Esophagus squamous epithelium (tissue), 5 donors: ENCODE measurements around the gene SPON1. TPM values are rescaled to one million over a fixed set of nuclear protein-coding genes. Genes with fewer than 3 reads are reported as not detected.

Experiments
- DNase-seq: peaks from one replicate; lab custom pipeline; 2025; lab: John Stamatoyannopoulos, UW
- H3K27ac ChIP-seq, 4 donors: fragments of 200-600 bp; sonication (generic); one replicate each; pipeline ENCODE4 v1.5.1; 2016 to 2019; ENCODE audit warnings: mild to moderate bottlenecking in 1 of 4
- H3K27me3 ChIP-seq, 4 donors: fragments of 200-600 bp; sonication (generic); 1 replicate in 3 of 4; 2 replicates in 1 of 4; pipeline versions ENCODE4 v1.5.1 to v1.6.0; 2017 to 2021; ENCODE audit warnings: antibody characterized with exemption in 1 of 4
- H3K36me3 ChIP-seq, 3 donors: fragments of 200-600 bp; sonication (generic); one replicate each; pipeline ENCODE4 v1.5.1; 2016 to 2019
- H3K4me1 ChIP-seq, 3 donors: fragments of 200-600 bp; sonication (generic); one replicate each; pipeline ENCODE4 v1.5.1; 2017 to 2019
- H3K4me3 ChIP-seq, 4 donors: fragments of 200-600 bp; sonication (generic); 1 replicate in 3 of 4; 2 replicates in 1 of 4; pipeline ENCODE4 v1.5.1; 2016 to 2019; ENCODE audit warnings: mild to moderate bottlenecking in 2 of 4, moderate library complexity in 1 of 4
- H3K9me3 ChIP-seq, 3 donors: fragments of 200-600 bp; sonication (generic); one replicate each; pipeline ENCODE4 v1.5.1; 2016 to 2019
- POLR2A ChIP-seq, 4 donors: fragments of 450-650 bp; IDR thresholded peaks; one replicate each; pipeline ENCODE4 v1.6.1; 2017; ENCODE audit warnings: antibody characterized with exemption in 4 of 4, mild to moderate bottlenecking in 4 of 4, moderate library complexity in 3 of 4
- WGBS, 2 donors: methylation state at CpG; one replicate each; pipeline ENCODE4 v1.1.5; 2018; 5-methylcytosine and 5-hydroxymethylcytosine counted together
- intact Hi-C: fragments of 100-400 bp; cut with DNase I; formaldehyde crosslinking; loops from one replicate; pipeline ENCODE4 v1.15.0; 2022
- total RNA-seq, 4 donors: library from RNA; depleted of rRNA; stranded (reverse); fragments of >200 nt; gene quantifications; one replicate each; pipeline ENCODE4 v1.1.0, GENCODE V29; 2016
- TF ChIP-seq, protein P1 (sequence below), 6 experiments: fragments of 450-650 bp in 4 of 6; fragments of 200-600 bp in 2 of 6; sonication (generic) in 2 of 6; IDR thresholded peaks; one replicate each; pipeline ENCODE4 v1.5.1; 2016 to 2019; ENCODE audit warnings: antibody characterized with exemption in 6 of 6, mild to moderate bottlenecking in 4 of 6, moderate library complexity in 4 of 6
- donor health status: DM: yes; HTN: yes; CAD: no.

The SPON1 gene
- total RNA-seq, 4 donors from 2014 or later: 1.6 to 44.4 (median 6.5) TPM

DNA sequence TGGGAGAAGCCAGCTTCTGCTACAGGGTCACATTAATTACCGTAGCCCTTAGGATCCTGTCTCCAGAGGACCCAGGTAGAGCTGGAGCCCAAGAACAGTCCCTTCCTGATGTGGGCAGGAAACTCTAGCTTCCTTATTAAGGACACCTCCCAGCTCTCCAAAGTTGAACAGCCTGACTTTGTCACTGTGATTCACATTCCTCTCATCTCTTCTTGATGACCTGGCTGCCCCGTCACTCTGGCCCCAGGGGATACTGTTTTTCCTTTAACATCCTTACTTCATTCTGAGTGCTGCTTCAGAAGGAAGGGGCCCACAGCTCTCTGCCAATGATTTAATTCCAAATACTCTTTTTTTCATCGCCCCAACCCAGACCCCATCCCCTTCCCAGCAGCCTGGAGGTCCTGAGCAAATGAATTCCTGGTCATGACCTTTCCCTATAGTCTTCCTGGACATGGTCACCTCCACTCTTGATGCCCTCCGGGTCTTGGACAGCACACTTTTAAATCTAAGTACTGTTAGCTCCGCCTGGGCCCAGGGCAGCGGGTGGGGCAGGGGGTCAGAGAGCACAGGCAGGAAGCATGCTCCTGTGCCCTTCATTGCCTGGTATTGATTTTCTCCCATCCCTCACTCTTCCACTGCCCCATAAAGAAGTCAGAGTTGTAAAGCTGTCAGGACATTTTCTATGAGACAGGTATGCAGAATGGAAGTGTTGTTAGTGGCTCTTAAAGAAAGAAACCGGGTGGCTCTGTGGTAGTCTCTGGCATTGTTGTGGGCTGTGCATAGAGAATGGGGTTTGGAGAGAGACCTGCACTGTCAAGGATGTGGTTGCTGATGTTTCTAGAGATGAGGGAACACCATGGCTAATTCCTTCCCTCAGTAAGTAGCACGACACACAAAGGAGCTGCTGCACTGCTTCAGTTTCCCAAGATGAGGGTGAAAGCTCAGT lies 22.3 kb upstream of the SPON1 start:
- Histone ChIP-seq H3K9me3 (no peaks in the 10 kb centered on the region), H3K4me3 (no peak overlapping the region), H3K27me3 (peaks cover 0 to 5% (median 0%) of the 10 kb centered on the region in 4 donors), H3K36me3 (no peaks in the 10 kb centered on the region), H3K27ac (no peak overlapping the region), H3K4me1 (peaks cover 0 to 18% (median 3%) of the 10 kb centered on the region in 3 donors)
- 67 to 74% methylated on average over 8 of the region's 8 CpGs for WGBS, 2 donors
- intact Hi-C loops: no loop called here
- DNase-seq: no peak
- TF ChIP-seq, protein P1, sequence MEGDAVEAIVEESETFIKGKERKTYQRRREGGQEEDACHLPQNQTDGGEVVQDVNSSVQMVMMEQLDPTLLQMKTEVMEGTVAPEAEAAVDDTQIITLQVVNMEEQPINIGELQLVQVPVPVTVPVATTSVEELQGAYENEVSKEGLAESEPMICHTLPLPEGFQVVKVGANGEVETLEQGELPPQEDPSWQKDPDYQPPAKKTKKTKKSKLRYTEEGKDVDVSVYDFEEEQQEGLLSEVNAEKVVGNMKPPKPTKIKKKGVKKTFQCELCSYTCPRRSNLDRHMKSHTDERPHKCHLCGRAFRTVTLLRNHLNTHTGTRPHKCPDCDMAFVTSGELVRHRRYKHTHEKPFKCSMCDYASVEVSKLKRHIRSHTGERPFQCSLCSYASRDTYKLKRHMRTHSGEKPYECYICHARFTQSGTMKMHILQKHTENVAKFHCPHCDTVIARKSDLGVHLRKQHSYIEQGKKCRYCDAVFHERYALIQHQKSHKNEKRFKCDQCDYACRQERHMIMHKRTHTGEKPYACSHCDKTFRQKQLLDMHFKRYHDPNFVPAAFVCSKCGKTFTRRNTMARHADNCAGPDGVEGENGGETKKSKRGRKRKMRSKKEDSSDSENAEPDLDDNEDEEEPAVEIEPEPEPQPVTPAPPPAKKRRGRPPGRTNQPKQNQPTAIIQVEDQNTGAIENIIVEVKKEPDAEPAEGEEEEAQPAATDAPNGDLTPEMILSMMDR (IDR thresholded peaks at IDR 0.05): no peak
- TF ChIP-seq POLR2A (IDR thresholded peaks at IDR 0.05): no peak

DNA sequence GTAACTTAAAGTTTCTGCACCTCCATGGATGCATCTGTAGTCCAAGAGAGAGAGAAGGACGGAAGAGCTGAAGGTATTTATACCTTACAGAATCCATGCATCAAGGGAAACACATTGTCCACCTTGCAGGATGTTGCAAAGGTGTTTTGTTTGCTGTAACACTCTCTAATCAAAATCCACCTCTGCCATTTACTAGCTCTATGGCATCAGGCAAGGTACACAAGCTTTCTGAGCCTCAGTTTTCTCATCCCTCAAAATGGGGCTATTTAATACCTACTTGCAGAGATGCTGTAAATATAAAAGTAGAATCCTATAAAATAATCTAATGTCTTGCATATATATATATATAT lies 21.6 kb upstream of the SPON1 start:
- Histone ChIP-seq H3K4me1 (peaks cover 0 to 18% (median 3%) of the 10 kb centered on the region in 3 donors), H3K27ac (no peak overlapping the region), H3K27me3 (peaks cover 0 to 5% (median 0%) of the 10 kb centered on the region in 4 donors), H3K36me3 (no peaks in the 10 kb centered on the region), H3K4me3 (no peak overlapping the region), H3K9me3 (no peaks in the 10 kb centered on the region)
- WGBS, 2 donors: 67 to 100% methylated on average over 1 of the region's 1 CpG
- TF ChIP-seq, protein P1 (IDR thresholded peaks at IDR 0.05): no peak
- TF ChIP-seq POLR2A (IDR thresholded peaks at IDR 0.05): no peak
- intact Hi-C loops: no loop called here
- DNase-seq: no peak

DNA sequence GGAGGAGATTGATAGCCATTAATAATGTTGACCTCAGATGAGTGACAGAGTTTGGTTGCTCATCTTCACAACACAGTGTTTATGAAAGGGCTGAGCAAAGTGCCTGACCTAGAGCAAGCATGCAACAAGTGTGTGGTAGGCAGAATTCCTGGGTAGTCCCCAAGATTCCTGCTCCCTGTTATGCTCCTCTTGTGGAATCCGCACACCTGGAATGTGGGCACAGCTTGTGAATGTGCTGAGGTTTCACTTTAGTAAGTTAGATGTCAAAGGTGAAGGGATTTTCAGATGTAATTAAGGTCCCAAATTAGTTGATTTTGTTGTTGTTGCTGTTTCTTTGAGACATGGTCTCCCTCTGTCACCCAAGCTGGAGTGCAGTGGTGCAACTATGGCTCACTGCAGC lies 20.7 kb upstream of the SPON1 start:
- TF ChIP-seq POLR2A (IDR thresholded peaks at IDR 0.05): no peak
- TF ChIP-seq, protein P1 (IDR thresholded peaks at IDR 0.05): no peak
- H3K27ac ChIP-seq: no peak overlapping the region
- H3K36me3 ChIP-seq: no peaks in the 10 kb centered on the region
- DNase-seq: no peak
- peaks cover 0 to 5% (median 0%) of the 10 kb centered on the region in 4 donors for H3K27me3 ChIP-seq
- intact Hi-C loops: no loop called here
- no peaks in the 10 kb centered on the region for H3K9me3 ChIP-seq
- peaks cover 0 to 18% (median 3%) of the 10 kb centered on the region in 3 donors for H3K4me1 ChIP-seq
- H3K4me3 ChIP-seq: no peak overlapping the region
- WGBS, 2 donors: 86 to 100% methylated on average over 1 of the region's 1 CpG

DNA sequence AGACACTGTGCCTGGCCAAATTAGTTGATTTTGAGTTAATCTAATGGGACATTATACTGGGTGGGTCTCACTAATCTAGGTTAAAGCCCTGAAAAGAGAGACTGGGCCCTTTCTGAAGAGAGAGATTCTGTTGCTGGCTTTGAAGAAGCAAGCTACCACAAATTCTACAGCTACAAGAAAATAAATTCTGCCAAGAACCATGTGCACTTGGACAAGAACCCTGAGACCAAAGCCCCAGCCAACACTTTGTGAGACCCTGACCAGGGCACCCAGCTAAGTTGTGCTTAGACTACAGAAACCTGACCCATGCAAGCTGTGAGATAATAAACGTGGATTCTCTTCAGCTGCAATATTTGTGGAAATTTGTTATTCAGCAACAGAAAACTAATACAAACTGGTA lies 20.1 kb upstream of the SPON1 start:
- Histone ChIP-seq H3K36me3 (no peaks in the 10 kb centered on the region), H3K9me3 (no peaks in the 10 kb centered on the region), H3K27me3 (peaks cover 0 to 5% (median 0%) of the 10 kb centered on the region in 4 donors), H3K27ac (no peak overlapping the region), H3K4me3 (no peak overlapping the region), H3K4me1 (peaks cover 0 to 18% (median 3%) of the 10 kb centered on the region in 3 donors)
- 77 to 90% methylated on average over 1 of the region's 1 CpG for WGBS, 2 donors
- no peak for DNase-seq
- TF ChIP-seq, protein P1 (IDR thresholded peaks at IDR 0.05): no peak
- TF ChIP-seq POLR2A (IDR thresholded peaks at IDR 0.05): no peak
- intact Hi-C loops: no loop called here

DNA sequence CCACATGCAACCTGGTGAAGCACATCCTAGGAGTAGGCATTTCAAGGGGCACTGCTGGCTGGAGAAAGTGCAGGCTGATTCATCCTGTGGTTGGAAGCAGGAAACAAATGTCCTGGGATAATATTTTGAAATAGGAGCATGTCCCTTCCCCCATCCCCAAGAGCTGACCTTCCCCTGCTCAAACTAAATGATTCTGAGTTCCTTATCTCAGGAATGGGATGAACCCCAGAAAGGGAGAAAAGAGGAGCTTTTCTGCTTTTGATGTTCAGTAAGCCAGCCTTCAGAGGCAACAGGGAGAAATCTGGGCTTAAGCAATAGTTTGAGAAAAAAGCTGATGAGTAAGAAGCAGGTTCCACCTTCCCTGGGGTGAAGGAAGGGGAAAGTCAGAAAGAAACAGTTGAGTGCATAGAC lies 19.5 kb upstream of the SPON1 start:
- Histone ChIP-seq H3K9me3 (no peaks in the 10 kb centered on the region), H3K4me3 (no peak overlapping the region), H3K27ac (no peak overlapping the region), H3K36me3 (no peaks in the 10 kb centered on the region), H3K4me1 (peaks cover 0 to 18% (median 3%) of the 10 kb centered on the region in 3 donors), H3K27me3 (peaks cover 0 to 5% (median 0%) of the 10 kb centered on the region in 4 donors)
- DNase-seq: no peak
- no peak for TF ChIP-seq POLR2A (IDR thresholded peaks at IDR 0.05)
- TF ChIP-seq, protein P1 (IDR thresholded peaks at IDR 0.05): no peak
- intact Hi-C loops: no loop called here
